Measurements from ENCODE around the gene PHACTR3. TPM values are rescaled to one million over a fixed set of nuclear protein-coding genes. Genes with fewer than 3 reads are reported as not detected.

The PHACTR3 gene
- total RNA-seq, 1 donor from 2014 or later: not detected

- intact Hi-C loops (cut with micrococcal nuclease): no loop called here
Observed at GRCh38 chr20:59726281-59726595, 121.9 kb downstream of the PHACTR3 start.

DNA sequence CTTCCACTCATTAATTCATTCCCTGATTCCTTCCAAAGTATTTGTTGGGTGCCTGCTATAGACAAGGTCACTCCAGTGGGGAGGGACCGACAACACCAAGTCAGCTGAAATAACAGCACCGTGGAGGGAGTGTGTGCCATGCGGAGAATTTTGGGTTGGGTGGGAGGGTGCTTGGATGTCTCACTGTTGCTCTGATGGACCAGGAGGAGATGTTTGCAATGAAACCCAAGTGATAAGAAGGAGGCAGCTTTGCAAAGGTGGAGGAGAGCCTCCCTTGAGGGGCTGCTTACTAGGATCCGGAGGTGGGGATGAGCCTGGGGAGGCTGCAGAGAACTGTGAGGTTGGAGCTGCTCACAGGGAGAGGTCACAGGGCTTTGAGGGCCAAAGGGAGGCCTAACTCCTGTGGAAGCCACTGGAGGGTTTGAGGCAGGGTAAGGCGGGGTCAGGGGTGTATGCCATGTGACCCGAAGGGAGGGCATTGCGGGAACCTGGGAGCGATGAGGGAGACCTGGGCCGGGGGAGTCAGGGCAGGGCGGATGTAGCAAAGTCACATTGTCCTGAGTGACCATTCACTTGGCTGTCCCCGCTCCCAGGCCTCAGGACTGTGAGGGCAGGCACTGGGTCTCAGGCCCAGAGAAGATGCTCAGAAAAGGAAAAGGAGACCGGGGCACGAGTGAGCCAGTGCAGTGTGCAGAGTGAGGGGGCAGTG lies 124.5 kb downstream of the PHACTR3 start:
- intact Hi-C loops (cut with micrococcal nuclease): no loop called here

- intact Hi-C loops (cut with micrococcal nuclease): no loop called here
Observed at GRCh38 chr20:59729506-59729905, 125.2 kb downstream of the PHACTR3 start.

DNA sequence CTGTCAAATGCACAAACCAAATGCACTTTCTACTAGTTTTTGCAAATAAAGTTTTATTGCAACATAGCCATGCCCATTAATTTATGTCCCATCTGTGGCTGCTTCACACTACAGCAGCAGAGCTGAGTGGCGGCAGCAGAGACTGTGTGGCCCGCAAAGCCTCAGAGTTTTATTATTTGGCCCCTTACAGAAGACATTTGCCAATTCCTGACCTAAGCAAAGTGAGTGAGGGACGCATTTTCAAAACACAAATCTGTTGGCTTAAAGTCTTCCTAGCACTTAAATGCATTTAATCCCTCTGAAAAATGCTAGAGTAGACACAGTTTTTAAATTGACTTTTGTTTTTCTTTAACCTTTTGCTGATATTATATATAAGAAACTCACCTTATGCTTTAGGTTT lies 126.4 kb downstream of the PHACTR3 start:
- intact Hi-C loops (cut with micrococcal nuclease): no loop called here

- intact Hi-C loops (cut with micrococcal nuclease): no loop called here
Observed at GRCh38 chr20:59731376-59731775, 127.0 kb downstream of the PHACTR3 start.

GRCh38 chr20:59733351-59733750 lies 129.0 kb downstream of the PHACTR3 start:
- intact Hi-C loops (cut with micrococcal nuclease): no loop called here

- intact Hi-C loops (cut with micrococcal nuclease): no loop called here
Observed at GRCh38 chr20:59735486-59735885, 131.1 kb downstream of the PHACTR3 start.

DNA sequence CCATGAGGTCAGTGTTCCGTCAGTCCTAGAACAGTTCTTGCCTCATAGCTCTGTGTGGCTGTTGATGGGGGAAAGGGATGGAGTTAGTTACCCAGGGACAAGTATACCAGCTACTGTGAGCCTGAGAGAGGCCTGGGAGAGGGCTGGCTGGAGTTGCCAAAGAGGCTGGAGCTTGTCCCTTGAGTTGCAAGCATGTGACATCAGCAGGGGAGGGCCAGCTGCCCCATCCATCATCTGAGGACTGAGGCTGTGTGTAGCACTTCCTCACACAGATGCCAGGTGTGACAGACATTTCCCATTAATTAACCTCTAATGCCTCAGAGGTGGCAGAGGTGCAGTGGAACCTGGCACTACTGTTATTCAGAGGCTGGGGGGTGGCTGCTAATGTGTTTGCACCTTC lies 131.6 kb downstream of the PHACTR3 start:
- intact Hi-C loops (cut with micrococcal nuclease): no loop called here

GRCh38 chr20:59736366-59736765 lies 132.0 kb downstream of the PHACTR3 start:
- intact Hi-C loops (cut with micrococcal nuclease): no loop called here

- intact Hi-C loops (cut with micrococcal nuclease): no loop called here
Observed at GRCh38 chr20:59737073-59737666, 132.8 kb downstream of the PHACTR3 start.

DNA sequence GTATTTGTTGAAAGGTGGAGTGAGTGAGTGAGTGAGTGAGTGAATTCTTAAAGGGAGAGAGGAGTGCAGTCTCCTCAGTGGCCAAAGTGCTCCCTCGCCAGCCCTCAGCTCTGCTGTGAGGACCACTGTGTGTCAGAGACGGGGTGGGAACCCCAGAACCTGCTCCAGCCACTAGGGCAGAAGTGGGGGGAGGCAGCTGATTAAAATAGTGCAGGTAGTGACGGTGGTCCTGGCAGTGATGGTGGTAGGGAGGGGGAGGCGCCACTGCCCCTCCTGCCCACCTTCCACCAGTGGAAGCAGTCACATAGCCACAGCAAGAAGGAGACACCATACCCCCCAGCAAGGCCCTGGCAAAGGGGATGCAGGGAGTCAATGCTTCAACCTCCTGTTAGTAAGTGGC lies 133.5 kb downstream of the PHACTR3 start:
- intact Hi-C loops (cut with micrococcal nuclease): no loop called here

GRCh38 chr20:59738851-59739250 lies 134.5 kb downstream of the PHACTR3 start:
- intact Hi-C loops (cut with micrococcal nuclease): no loop called here

- intact Hi-C loops (cut with micrococcal nuclease): no loop called here
Observed at GRCh38 chr20:59740621-59741020, 136.3 kb downstream of the PHACTR3 start.

DNA sequence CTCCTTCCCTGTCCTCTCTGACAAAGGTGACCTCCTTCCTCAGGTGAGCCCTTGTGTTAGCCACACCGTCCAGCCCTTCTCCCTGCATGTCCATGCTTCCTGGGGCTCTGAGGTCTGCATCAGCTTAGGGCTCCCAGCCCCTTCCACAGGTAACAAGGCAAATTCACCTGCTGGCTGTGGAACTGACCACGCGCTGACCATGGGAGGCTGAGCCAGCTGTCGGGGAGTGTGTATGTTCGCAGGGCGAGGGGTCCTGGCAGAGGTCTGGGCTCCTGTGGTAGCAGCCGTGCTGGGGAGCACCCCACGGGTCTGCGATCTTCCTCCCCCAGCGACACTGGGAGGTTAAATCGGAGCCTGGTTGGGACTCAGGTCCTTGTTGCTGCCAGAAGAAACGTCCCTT lies 136.7 kb downstream of the PHACTR3 start:
- intact Hi-C loops (cut with micrococcal nuclease): no loop called here

DNA sequence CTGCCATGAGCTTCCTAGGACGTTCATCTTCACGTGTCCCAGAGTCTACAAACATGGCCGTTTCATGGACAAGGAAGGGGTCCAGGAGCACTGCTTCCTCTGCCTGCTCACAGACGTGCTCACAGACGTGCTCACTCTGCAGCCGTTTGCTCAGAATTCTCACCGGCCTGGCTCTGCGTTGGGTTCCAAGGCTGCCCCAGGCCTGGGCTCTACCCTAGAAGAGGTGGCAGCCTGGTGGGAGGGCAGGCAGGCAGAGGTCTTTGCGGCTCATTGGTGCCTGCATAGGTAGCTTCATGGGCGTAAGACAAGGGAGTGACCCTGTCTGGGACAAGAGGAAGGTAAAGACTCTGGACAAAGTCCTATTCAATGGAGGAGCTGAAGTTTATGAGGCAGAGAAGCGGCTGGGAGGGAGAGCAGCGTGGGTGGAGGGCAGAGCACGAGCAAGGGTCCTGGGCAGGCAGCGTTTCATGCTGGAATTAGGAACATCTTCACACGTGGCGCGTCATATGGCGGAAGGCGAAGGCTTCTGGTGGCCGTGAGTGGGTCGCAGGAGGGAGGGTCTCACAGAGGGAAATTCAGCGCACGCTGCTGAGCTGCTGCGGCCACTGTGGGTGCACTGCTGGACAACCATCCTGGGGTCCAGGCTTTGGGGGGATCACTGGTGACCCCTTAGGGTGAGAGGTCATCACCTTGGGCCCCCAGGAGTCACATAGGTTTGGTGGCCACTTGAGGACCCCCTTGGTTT lies 138.2 kb downstream of the PHACTR3 start:
- intact Hi-C loops (cut with micrococcal nuclease): no loop called here

DNA sequence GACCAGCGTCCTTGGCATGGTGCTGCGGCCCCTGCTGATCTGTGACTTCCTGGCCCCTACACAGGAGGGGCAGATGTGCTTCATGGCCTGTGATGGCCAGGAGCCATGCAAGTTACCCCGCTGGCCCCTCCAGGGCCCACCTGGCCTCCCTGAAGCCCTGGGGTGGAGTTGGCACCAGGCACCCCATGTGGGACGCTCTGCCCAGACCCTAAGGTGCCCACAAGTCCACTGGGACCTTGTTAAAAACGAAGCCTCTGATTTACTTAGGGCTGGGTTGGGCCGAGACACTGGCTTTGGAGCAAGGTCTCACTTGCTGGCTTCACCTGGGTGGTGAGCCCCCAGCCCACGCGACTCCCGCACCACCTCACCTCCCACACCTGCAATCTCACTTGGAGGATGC lies 139.0 kb downstream of the PHACTR3 start:
- intact Hi-C loops (cut with micrococcal nuclease): no loop called here

- intact Hi-C loops (cut with micrococcal nuclease): no loop called here
Observed at GRCh38 chr20:59743767-59744485, 139.6 kb downstream of the PHACTR3 start.

DNA sequence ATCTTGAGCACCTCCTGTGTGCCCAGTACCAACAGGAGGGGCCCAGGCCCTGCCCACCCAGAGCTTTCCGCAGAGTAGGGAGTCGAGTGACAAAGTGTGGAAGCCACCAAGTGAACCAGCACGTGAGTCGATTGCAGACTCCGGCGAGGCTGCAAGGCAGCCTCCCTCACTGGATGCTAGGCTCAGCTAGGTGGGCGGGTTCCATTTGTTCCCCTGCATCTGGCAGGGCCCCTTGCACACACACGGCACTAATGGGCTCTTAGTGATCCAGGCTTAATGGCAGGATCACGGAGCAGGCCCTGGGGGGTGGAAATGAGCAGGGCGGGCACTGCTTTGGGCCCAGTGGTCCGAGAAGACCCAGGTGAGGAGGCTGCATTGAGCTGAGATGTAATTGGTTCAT lies 140.4 kb downstream of the PHACTR3 start:
- intact Hi-C loops (cut with micrococcal nuclease): no loop called here

- intact Hi-C loops (cut with micrococcal nuclease): no loop called here
Observed at GRCh38 chr20:59745201-59745600, 140.9 kb downstream of the PHACTR3 start.

DNA sequence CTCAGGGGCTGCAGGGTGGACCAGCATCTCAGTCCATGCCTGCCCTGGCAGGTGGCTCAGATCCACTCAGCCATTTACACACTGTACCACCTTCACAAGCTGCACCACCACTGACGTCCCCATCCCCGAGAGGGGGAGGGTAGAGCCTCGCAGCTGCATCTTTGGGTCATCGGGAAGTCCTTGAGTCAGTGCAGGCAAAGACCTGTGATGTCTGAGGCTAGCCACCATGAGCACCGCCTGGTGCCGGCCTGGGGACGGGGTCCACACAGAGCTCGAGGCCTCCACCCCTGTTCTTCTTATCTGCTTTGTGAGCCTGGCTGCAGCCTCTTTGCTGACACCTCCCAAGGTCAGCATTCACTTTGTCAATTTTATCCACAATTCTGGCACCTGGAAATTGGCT lies 141.4 kb downstream of the PHACTR3 start:
- intact Hi-C loops (cut with micrococcal nuclease): no loop called here

DNA sequence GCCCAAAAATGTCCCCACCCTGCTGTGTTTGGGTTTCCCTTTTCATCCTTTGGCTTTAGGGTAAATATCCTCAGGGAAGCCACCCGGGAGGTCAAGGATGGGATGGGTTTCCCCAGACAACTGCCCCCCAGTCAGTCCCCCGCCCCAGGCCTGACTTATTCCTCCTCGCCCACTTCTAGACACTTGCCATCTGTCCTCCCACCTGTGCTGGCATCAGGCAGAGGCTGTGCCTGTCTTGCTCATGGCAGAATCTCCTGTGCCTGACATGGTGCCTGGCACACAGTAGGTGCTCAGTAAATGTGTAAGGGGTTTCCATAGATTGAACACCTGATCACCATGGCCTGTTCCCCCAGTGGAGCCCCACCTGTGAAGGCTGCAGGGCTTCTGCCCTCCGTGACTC lies 141.8 kb downstream of the PHACTR3 start:
- intact Hi-C loops (cut with micrococcal nuclease): no loop called here

Data from T-helper 2 cell treated with Interferon-gamma antibody and Interleukin-4, amounts not matched to agents 100 ng/mL and 5 ng/mL, for 36 hours (primary cell).